Endothelial cell of umbilical vein (primary cell): ENCODE data around the gene GPD1L. TPM values are rescaled to one million over a fixed set of nuclear protein-coding genes. Genes with fewer than 3 reads are reported as not detected.
A peak's percentile ranks its signal among the peaks of the same experiment; 100 is the strongest.
"Not testable (repeated sequence)": the region's sequence is repeated elsewhere in the genome, so short reads cannot be mapped to it uniquely, and the experiment has no call there.

Experiments used
- Bru-seq: library from RNA; stranded (reverse); fragments of 400-500 nt; gene quantifications from one replicate; lab custom pipeline; 2021; lab: Mats Ljungman, UMichigan
- BruChase-seq, 2 experiments: library from RNA; stranded (reverse); fragments of 400-500 nt; gene quantifications; one replicate each; lab custom pipeline; 2021; lab: Mats Ljungman, UMichigan
- BruUV-seq: library from RNA; stranded (reverse); fragments of 400-500 nt; replicated peaks from 2 replicates; lab custom pipeline; 2021; lab: Mats Ljungman, UMichigan
- CTCF ChIA-PET: fragments of 300-600, 350-600 bp; sonication (Branson Sonifier 250); formaldehyde crosslinking; loops from one replicate; lab custom pipeline; 2021; ENCODE audit warnings: antibody characterized with exemption, inconsistent platforms; lab: Charles Lee
- POLR2A ChIA-PET: fragments of 300-600, 350-600 bp; sonication (Branson Sonifier 250); formaldehyde crosslinking; loops from one replicate; lab custom pipeline; 2021; ENCODE audit warnings: antibody characterized with exemption, inconsistent platforms; lab: Charles Lee
- DNase-seq: peaks from one replicate; pipeline ENCODE4 v3.0.0-alpha.2; 2011; ENCODE audit warnings: low read depth, low spot score
- FAIRE-seq: peaks from 2 replicates; lab custom pipeline; 2011; peaks lifted over from hg19 to GRCh38; lab: Jason Lieb, UNC
- H2AFZ ChIP-seq: 2 replicates; pipeline ENCODE4 v1.6.0; 2012; ENCODE audit warnings: low read depth, low read length, control low read depth, inconsistent platforms
- H3K27ac ChIP-seq: 2 replicates; pipeline ENCODE4 v1.5.1; 2011; ENCODE audit warnings: low read depth, mild to moderate bottlenecking, control low read depth, low read length, moderate library complexity; ENCODE audit not compliant: insufficient read depth
- H3K27me3 ChIP-seq, 2 experiments: 2 replicates each; pipeline versions ENCODE4 v1.6.0 to v1.6.1; 2011; ENCODE audit warnings: low read length in 2 of 2, mixed read lengths in 1 of 2; ENCODE audit not compliant: control insufficient read depth in 2 of 2, insufficient read depth in 2 of 2
- H3K36me3 ChIP-seq, 2 experiments: 2 replicates in 1 of 2; 3 replicates in 1 of 2; pipeline ENCODE4 v1.5.1; 2011; ENCODE audit warnings: low read length in 2 of 2, mild to moderate bottlenecking in 1 of 2, moderate library complexity in 1 of 2; ENCODE audit not compliant: control insufficient read depth in 2 of 2, insufficient read depth in 2 of 2; ENCODE audit errors: extremely low read depth in 1 of 2
- H3K4me1 ChIP-seq: 3 replicates; pipeline ENCODE4 v1.5.1; 2011; ENCODE audit warnings: mild to moderate bottlenecking, low read length; ENCODE audit not compliant: control insufficient read depth, insufficient read depth; ENCODE audit errors: extremely low read depth
- H3K4me2 ChIP-seq: 2 replicates; pipeline ENCODE4 v1.6.1; 2011; ENCODE audit warnings: low read length, control low read depth, mixed read lengths; ENCODE audit not compliant: insufficient read depth
- H3K4me3 ChIP-seq, 3 experiments: fragments of 200-600 bp in 1 of 3; sonication (generic), shearing (Covaris generic) in 1 of 3; replicated peaks in 1 of 3; 2 replicates each; pipeline ENCODE4 v1.5.1; 2011 to 2016; ENCODE audit warnings: control low read depth in 3 of 3, low read length in 3 of 3, mild to moderate bottlenecking in 2 of 3, inconsistent platforms in 1 of 3, low read depth in 1 of 3, moderate library complexity in 1 of 3; ENCODE audit not compliant: insufficient read depth in 1 of 3
- H3K79me2 ChIP-seq: 2 replicates; pipeline ENCODE4 v1.6.0; 2012; ENCODE audit warnings: low read length, inconsistent platforms; ENCODE audit not compliant: control insufficient read depth, insufficient read depth
- H3K9ac ChIP-seq: replicated peaks from 2 replicates; pipeline ENCODE3; 2011; ENCODE audit warnings: low read length, control low read depth; ENCODE audit not compliant: insufficient read depth; ENCODE audit errors: extremely low read depth
- H3K9me1 ChIP-seq: replicated peaks from 3 replicates; pipeline ENCODE4 v1.6.0; 2011; ENCODE audit warnings: mild to moderate bottlenecking, low read length; ENCODE audit not compliant: control insufficient read depth, insufficient read depth; ENCODE audit errors: extremely low read depth
- H3K9me3 ChIP-seq: replicated peaks from 2 replicates; pipeline ENCODE4 v1.5.1; 2012; ENCODE audit warnings: low read length, inconsistent platforms; ENCODE audit not compliant: control insufficient read depth, insufficient read depth
- H4K20me1 ChIP-seq: replicated peaks from 2 replicates; pipeline ENCODE3; 2011; ENCODE audit warnings: mild to moderate bottlenecking, low read length; ENCODE audit not compliant: control insufficient read depth, insufficient read depth; ENCODE audit errors: extremely low read depth
- EZH2 ChIP-seq: IDR thresholded peaks from 2 replicates; pipeline ENCODE4 v1.6.1; 2012; ENCODE audit warnings: borderline replicate concordance, low read depth, mild to moderate bottlenecking, moderate library complexity, low read length, inconsistent platforms; ENCODE audit not compliant: severe bottlenecking
- FOS ChIP-seq: IDR thresholded peaks from 2 replicates; pipeline ENCODE4 v1.6.1; 2011; ENCODE audit warnings: mild to moderate bottlenecking, low read length, moderate library complexity, borderline replicate concordance; ENCODE audit not compliant: insufficient read depth
- GATA2 ChIP-seq: IDR thresholded peaks from 2 replicates; pipeline ENCODE4 v1.7.0; 2011; ENCODE audit warnings: low read depth, mild to moderate bottlenecking, moderate library complexity, mixed read lengths, low read length; ENCODE audit not compliant: insufficient read length, insufficient read depth
- JUN ChIP-seq: IDR thresholded peaks from 2 replicates; pipeline ENCODE4 v1.6.1; 2011; ENCODE audit warnings: borderline replicate concordance, low read depth; ENCODE audit not compliant: insufficient read length, insufficient read depth
- MYC ChIP-seq: IDR thresholded peaks from one replicate; pipeline ENCODE4 v1.6.1; 2011; ENCODE audit warnings: mild to moderate bottlenecking, low read depth, low read length
- POLR2A ChIP-seq: IDR thresholded peaks from 2 replicates; pipeline ENCODE4 v1.6.1; 2012; ENCODE audit warnings: low read depth, mild to moderate bottlenecking, control low read depth, low read length
- POLR2AphosphoS5 ChIP-seq: IDR thresholded peaks from 2 replicates; pipeline ENCODE4 v1.6.1; 2012; ENCODE audit warnings: low read depth, mild to moderate bottlenecking, control low read depth, low read length, moderate library complexity; ENCODE audit not compliant: insufficient read depth
- dilution Hi-C: fragments of 300-500 bp; cut with MboI; formaldehyde crosslinking; loops from one replicate; pipeline ENCODE4 v1.15.0; 2019; ENCODE audit warnings: low sequenced_read_pairs; ENCODE audit not compliant: extremely low pct_ligation_motif_present
- intact Hi-C: fragments of 100-400 bp; cut with micrococcal nuclease; formaldehyde crosslinking; loops from one replicate; pipeline ENCODE4 v1.10.0; 2022
- long read RNA-seq: library from polyadenylated mRNA; stranded (forward); transcript quantifications from one replicate; pipeline ENCODE4 v2.0.0, GENCODE V29; 2021
- polyA minus RNA-seq, 3 experiments: library from RNA; depleted of rRNA, polyadenylated mRNA; stranded (reverse); fragments of >200 nt; gene quantifications; 1 replicate in 1 of 3; 2 replicates in 2 of 3; pipeline ENCODE4 v1.2.3, GENCODE V29; 2011
- polyA plus RNA-seq, 4 experiments: library from polyadenylated mRNA; depleted of rRNA in 3 of 4; stranded (reverse) in 3 of 4; unstranded in 1 of 4; fragments of >200 nt; gene quantifications; 2 replicates each; pipeline versions ENCODE4 v1.2.1 to v1.2.3, GENCODE V29; 2011 to 2012; ENCODE audit warnings: missing spikeins in 1 of 4
- total RNA-seq: library from RNA; stranded (reverse); gene quantifications from 2 replicates; pipeline ENCODE4 v1.2.3, GENCODE V29; 2021
- TF ChIP-seq, protein P1 (sequence below): IDR thresholded peaks from 2 replicates; pipeline ENCODE4 v1.6.1; 2011; ENCODE audit not compliant: insufficient read depth, insufficient read length
- TF ChIP-seq, protein P2 (sequence below), 2 donors: IDR thresholded peaks; 1 replicate in 1 of 2; 2 replicates in 1 of 2; pipeline ENCODE4 v1.5.1; 2011; ENCODE audit warnings: low read length in 2 of 2, mild to moderate bottlenecking in 2 of 2, moderate library complexity in 2 of 2, control low read depth in 1 of 2, inconsistent platforms in 1 of 2, low read depth in 1 of 2; ENCODE audit not compliant: insufficient read depth in 1 of 2; ENCODE audit errors: extremely low read depth in 1 of 2

GPD1L gene
- 11.3 and 12.9 TPM in 2 replicates for total RNA-seq
- 4.0 and 5.1 TPM in 2 replicates for polyA plus RNA-seq
- polyA plus RNA-seq (2011; cell fraction: cytosol; rRNA removed), result 5.9 and 6.0 TPM in 2 replicates
- polyA plus RNA-seq (2011; cell fraction: nucleus; rRNA removed), result 5.4 and 6.3 TPM in 2 replicates
- polyA plus RNA-seq (2012), result 8.2 and 10.8 TPM in 2 replicates
- polyA minus RNA-seq, result 7.5 and 8.8 TPM in 2 replicates
- polyA minus RNA-seq (2011; cell fraction: cytosol; rRNA and poly(A)+ RNA removed), result 16.8 TPM
- polyA minus RNA-seq (2011; cell fraction: nucleus; rRNA and poly(A)+ RNA removed), result 2.7 and 3.0 TPM in 2 replicates
- percentile 47 among the genes with signal in this experiment for Bru-seq, nascent RNA
- percentile 55 among the genes with signal in this experiment for BruChase-seq, experiment 1, labeled RNA remaining after a 6-hour chase
- percentile 46 among the genes with signal in this experiment for BruChase-seq, experiment 2, labeled RNA remaining after a 2-hour chase
- long read RNA-seq, full-length matches to known transcripts, result 3 of 7 reads
- long read RNA-seq, partial matches to known transcripts, result 0 of 7 reads
- long read RNA-seq, other reads (novel, unspliced or antisense), result 4 of 7 reads

DNA sequence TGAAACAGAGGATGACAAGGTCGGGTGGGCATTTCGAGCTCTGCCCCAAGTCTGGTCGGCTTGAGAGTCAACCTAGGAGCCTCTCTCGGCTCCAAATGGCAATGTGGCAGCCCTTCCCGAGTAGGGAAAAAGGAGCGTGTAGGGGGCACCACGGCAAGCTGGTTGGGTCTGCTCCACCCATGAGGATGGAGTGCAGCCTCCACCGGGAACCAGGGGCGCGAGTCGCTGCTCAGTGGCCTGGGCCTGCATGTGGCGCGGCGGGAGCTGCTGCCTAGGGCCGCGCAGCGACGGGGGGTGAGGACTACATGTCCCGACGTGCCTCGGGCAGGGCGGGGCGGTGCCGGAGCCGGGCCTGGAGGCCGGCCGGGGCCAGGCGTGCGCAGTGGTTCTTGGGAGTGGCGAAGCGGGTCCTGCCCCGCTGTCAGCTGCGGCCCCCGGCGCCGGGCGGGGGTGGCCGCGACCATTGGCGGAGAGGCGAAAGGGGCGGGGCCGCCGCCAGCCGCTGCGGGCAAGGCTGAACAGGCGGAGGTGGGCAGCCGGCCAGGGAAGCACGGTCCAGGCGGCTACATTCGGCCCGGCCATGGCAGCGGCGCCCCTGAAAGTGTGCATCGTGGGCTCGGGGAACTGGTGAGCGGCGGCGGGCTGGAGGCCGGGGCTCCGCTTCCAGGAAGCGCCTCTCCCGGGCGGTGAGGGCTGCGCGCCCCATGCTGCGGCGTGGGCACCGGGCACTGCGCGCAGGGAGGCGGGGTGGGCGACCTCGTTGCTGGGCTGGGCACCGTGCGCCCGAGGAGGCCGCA is at the start of gene GPD1L:
Gene GPD1L (plus strand): TSS at position 489 of the 797 bp plus-strand sequence. CDS start 92 bp downstream, at position 581.
- Histone ChIP-seq H3K36me3 (no peaks in the 10 kb centered on the region), H3K27ac (no peak within 1 kb of the TSS)
- FAIRE-seq, result peak; percentile 96

DNA sequence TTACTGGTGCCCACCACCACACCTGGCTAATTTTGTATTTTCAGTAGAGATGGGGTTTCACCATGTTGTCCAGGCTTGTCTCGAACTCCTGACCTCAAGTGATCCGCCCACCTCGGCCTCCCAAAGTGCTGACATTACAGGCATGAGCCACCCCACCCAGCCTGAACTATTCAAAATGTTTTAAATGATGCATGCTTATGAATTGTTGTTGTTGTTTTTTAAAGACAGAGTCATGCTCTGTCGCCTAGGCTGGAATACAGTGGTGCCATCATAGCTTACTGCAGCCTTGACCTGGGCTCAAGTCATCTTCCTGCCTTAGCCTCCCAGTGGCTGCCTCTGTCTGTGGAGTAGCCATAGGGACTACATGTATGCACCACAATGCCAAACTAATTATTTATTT is 48.0 kb upstream of the GPD1L start:
- FAIRE-seq, DNase-seq, H3K36me3 ChIP-seq, H2AFZ ChIP-seq, H3K9me3 ChIP-seq, BruUV-seq, POLR2A ChIA-PET, H3K79me2 ChIP-seq, H3K27me3 ChIP-seq, CTCF ChIA-PET, H3K4me2 ChIP-seq, intact Hi-C loops, dilution Hi-C loops, H3K9ac ChIP-seq, H3K4me1 ChIP-seq, H3K27ac ChIP-seq, H3K4me3 ChIP-seq, H4K20me1 ChIP-seq, H3K9me1 ChIP-seq: not testable (repeated sequence)

More for the DNA sequence above, at the start of gene GPD1L:
- peak within 1 kb of the TSS; percentile 49 for H3K9ac ChIP-seq
- H2AFZ ChIP-seq, result peak within 1 kb of the TSS; percentile 100
- peak; percentile 97 for DNase-seq
- ChIA-PET CTCF (interaction anchor here (0.6 to 1.3 kb wide), 4 partner anchors 10 to 87 kb away, joined by 3 to 4 read pairs (median 3); no protein-coding TSS in a partner anchor), POLR2A (no interaction called here)
- TF ChIP-seq JUN (no peak), GATA2 (no peak), POLR2AphosphoS5 (peak; percentile 59), FOS (no peak), MYC (no peak), POLR2A (peak; percentile 34), EZH2 (no peak)
- TF ChIP-seq, protein P1, sequence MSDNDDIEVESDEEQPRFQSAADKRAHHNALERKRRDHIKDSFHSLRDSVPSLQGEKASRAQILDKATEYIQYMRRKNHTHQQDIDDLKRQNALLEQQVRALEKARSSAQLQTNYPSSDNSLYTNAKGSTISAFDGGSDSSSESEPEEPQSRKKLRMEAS, result no peak
- TF ChIP-seq, protein P2, sequence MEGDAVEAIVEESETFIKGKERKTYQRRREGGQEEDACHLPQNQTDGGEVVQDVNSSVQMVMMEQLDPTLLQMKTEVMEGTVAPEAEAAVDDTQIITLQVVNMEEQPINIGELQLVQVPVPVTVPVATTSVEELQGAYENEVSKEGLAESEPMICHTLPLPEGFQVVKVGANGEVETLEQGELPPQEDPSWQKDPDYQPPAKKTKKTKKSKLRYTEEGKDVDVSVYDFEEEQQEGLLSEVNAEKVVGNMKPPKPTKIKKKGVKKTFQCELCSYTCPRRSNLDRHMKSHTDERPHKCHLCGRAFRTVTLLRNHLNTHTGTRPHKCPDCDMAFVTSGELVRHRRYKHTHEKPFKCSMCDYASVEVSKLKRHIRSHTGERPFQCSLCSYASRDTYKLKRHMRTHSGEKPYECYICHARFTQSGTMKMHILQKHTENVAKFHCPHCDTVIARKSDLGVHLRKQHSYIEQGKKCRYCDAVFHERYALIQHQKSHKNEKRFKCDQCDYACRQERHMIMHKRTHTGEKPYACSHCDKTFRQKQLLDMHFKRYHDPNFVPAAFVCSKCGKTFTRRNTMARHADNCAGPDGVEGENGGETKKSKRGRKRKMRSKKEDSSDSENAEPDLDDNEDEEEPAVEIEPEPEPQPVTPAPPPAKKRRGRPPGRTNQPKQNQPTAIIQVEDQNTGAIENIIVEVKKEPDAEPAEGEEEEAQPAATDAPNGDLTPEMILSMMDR (IDR thresholded peaks at IDR 0.05; ENCODE audit: extremely low read depth in 1 of 2, insufficient read depth in 1 of 2, low read depth in 1 of 2, low read length in 2 of 2), result no peak
- peaks cover 17% of the 10 kb centered on the region for H3K4me1 ChIP-seq
- no peaks in the 10 kb centered on the region for H3K79me2 ChIP-seq
- no peaks in the 10 kb centered on the region for H3K27me3 ChIP-seq
- H3K9me3 ChIP-seq, result no peaks in the 10 kb centered on the region
- dilution Hi-C loops (no loop called here), intact Hi-C loops (loop anchor here (1.0 kb wide), 3 partner anchors 35 to 574 kb away; partner anchors contain the start of genes OSBPL10, STT3B and ZNF860)
- BruUV-seq, result no TSS peak
- peak within 1 kb of the TSS; percentile 75 for H3K4me2 ChIP-seq
- no peaks in the 10 kb centered on the region for H4K20me1 ChIP-seq
- peak within 1 kb of the TSS; percentile 63 to 65 (median 63) for H3K4me3 ChIP-seq
- no peaks in the 10 kb centered on the region for H3K9me1 ChIP-seq
